ENCODE data around the gene BICC1. TPM values are rescaled to one million over a fixed set of nuclear protein-coding genes. Genes with fewer than 3 reads are reported as not detected.

Gene BICC1
- polyA plus RNA-seq, 10 donors, result 18.7 to 25.4 (median 21.1) TPM

DNA sequence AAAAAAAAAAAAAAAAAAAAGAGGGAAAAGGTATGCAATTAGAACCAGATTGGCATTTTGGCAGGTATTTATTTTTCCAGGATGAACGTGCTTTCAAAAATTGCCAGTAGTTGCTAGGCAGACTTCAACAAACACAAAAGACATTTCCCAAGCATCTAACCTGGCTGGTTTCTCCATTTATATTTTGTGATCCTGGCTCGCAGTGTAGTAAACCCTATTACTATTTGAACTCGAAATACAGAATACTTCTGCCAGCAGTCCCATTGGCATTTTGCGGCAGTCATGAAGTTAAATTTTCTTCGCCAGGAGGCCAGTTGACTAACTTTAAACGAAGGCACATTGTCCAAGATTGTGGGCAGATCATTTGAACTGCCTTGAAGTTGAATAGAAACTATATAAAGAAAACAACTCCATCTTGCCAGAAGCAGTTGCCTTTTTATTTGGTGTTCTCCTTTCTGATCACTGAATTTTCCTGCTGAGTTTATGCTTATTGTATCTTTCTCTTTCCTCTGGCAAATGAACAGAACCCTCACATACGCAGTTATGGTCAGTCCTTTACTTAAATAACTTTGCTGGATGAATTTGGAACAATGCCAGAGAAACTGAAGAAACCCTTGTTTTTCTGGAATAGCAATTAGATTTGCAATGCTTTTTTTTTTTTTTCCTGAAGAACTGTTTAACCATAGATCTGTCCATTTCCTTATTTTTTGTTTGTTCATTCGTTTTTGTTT is 132.9 kb downstream of the BICC1 start:
- DNase-seq, result peak in 2 of 3 donors; percentile 71 to 86

- peak in 1 of 3 donors; percentile 59 for DNase-seq
Measured at GRCh38 chr10:58647376-58648112, 134.9 kb downstream of the BICC1 start.

- DNase-seq, result peak in 1 of 3 donors; percentile 67
Measured at GRCh38 chr10:58648131-58648530, 135.5 kb downstream of the BICC1 start.

GRCh38 chr10:58651040-58651439 is 138.4 kb downstream of the BICC1 start:
- peak in 2 of 3 donors; percentile 72 to 73 for DNase-seq

DNA sequence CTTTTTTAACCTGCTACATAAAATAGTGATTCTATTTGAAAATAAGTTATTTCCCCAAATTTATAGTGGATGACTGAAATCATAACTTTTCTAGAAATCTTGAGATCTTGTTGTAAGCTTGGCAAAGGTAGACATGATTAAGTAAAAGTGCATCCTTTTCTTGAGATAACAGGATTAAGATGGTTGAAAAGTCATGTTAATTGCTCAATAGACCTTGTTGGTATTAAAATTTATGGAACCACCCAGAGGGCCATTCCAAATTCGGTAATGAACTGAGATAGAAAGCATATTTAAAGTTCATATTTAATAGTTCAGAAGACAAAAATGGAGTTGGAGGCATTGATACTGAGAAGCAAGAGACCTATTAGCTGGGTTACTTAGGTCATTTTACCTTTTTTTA is 139.1 kb downstream of the BICC1 start:
- DNase-seq, result no peak

GRCh38 chr10:58653139-58653538 is 140.5 kb downstream of the BICC1 start:
- DNase-seq, result peak in 1 of 3 donors; percentile 70

DNA sequence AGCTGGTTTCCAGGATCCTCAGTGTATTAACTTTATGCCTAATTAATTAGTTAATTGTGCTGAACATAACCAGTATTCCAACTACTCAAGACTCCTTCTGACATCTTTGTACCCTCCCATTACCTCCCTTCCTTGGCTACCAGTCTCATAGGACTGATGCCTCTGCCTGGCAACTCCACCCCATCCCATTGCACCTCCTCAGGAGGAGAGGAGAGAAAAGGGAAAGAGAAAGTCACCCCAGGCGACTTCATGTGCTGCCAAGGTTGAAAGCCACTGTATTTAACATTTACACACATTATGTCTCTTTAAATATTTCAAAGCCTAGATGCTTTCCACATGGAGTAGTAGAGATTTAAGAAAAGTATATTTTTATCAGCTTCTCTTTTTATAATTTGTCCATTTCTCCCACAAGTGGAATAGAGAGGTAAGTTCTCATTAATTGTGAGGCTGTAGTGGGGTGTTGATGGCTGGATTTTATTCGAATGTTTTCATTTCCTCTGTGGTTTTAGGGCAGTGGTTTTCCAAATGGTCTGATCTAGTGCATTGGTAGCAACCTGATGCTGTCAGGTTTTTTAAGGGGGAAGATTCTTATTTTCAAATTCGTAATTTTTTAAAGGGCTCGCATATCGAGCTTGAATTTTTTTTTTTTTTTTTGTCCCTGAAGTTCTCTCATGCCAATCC is 148.0 kb downstream of the BICC1 start:
- DNase-seq, result no peak

GRCh38 chr10:58661336-58661735 is 148.7 kb downstream of the BICC1 start:
- DNase-seq, result peak in 1 of 3 donors; percentile 71

DNA sequence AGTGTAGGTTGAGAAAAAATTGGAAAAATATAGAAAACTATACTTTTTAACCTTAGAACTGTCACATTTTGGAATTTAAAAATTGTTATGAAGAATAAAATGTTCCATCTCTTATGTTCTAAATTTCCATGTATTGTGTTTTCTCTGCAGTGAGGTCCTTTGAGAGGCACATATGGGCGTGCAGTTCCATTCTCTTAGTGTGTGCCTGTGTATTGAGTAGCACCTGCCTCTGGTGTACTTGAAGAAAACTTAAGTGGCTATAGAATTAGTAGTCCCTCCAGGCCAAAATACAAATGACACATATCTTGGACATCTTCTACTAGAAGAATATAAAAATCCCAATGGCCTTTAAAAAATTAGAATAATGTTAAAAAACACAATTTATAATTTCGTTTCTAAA is 149.2 kb downstream of the BICC1 start:
- no peak for DNase-seq

GRCh38 chr10:58662314-58662713 is 149.6 kb downstream of the BICC1 start:
- peak in 2 of 3 donors; percentile 64 to 79 for DNase-seq

GRCh38 chr10:58665361-58665760 is 152.7 kb downstream of the BICC1 start:
- DNase-seq, result no peak

GRCh38 chr10:58666024-58666423 is 153.4 kb downstream of the BICC1 start:
- DNase-seq, result peak in 1 of 3 donors; percentile 65

- peak in 1 of 3 donors; percentile 45 for DNase-seq
Measured at GRCh38 chr10:58667658-58668310, 155.1 kb downstream of the BICC1 start.

GRCh38 chr10:58672845-58673244 is 160.2 kb downstream of the BICC1 start:
- DNase-seq, result peak in 1 of 3 donors; percentile 69

- DNase-seq, result no peak
Measured at GRCh38 chr10:58674251-58674650, 161.6 kb downstream of the BICC1 start.

DNA sequence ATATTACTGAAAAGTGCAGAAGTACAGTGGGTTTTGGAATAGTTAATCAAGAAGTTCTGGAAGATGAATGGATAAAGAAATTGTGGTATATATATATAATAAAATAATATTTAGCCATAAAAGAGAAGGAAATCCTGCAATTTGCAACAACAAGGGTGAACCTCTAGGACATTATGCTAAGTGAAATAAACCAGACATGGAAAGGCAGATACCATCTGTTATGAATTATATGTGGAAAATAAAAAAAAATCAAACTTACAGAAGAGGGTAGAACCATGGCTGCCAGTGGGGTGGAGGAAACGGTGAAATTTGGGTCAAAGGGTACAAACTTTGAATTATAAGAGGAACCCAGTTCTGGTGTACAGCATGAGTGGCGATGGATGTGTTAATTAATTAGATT is 162.6 kb downstream of the BICC1 start:
- DNase-seq, result no peak

DNA sequence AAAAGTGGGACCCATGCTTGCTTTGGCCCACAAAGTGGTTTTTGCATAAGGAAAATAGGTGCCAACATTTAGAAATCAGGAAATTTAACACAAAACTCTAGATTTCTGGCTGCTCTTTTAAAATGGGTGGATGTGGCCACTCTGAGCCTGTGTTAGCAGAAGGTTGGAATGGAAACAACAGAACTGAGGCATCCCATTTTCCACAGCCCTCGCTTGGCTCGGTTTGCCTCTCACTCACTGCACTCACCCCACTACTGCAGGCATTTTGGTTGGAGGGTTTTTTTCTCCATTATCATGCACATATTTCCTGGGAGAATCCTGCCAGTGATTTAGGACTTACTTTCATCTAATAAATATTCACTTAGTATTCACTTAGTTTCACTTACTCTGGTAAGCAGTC is 178.9 kb downstream of the BICC1 start:
- DNase-seq, result peak in 1 of 3 donors; percentile 57

GRCh38 chr10:58693919-58694318 is 181.2 kb downstream of the BICC1 start:
- no peak for DNase-seq

DNA sequence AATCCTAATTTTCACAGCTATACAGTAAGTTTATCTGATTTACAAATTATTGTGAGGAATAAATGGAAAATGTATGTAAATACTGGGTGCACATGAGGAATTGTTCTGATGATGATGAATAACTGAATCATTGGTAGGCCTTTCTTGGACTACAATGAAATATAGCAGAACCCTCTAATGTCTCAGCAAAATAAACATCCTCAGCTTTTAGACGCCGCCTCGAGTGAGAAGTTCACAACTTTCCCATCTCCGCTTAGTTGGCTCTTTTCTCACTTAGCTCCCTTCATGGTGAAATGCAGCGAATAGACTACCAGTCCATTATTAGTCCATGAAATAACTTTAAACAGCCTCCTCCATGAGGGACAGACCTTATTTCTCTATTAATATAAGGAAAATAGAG is 182.3 kb downstream of the BICC1 start:
- DNase-seq, result no peak

DNA sequence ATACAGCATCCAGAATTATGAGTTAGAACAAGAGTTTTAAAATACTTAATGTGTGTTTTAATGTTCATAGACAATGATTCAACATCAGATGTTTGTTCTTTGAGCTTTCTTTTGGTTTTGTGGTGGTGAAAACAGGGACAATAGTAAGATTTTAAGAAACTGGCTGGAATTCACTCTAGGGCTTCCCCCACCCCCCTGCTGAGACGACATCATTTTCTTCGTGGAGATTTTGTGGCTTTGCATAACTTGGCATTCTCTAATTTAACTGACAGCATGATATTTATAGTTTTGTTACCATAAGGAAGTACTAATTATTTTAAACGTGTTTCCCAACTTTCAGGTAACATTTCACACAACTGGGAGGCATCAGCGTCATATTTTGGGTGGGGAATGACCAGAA is 184.1 kb downstream of the BICC1 start:
- DNase-seq, result no peak

- no peak for DNase-seq
Measured at GRCh38 chr10:58697691-58698090, 185.0 kb downstream of the BICC1 start.

- no peak for DNase-seq
Measured at GRCh38 chr10:58698777-58699356, 186.2 kb downstream of the BICC1 start.
